Liver (tissue), 9 donors: ENCODE data around the gene NLRP13. TPM values are rescaled to one million over a fixed set of nuclear protein-coding genes. Genes with fewer than 3 reads are reported as not detected.

Source experiments
- DNase-seq: peaks from one replicate; pipeline ENCODE4 v3.0.0-alpha.2; 2017; ENCODE audit warnings: low spot score
- H3K27ac ChIP-seq, 2 donors: one replicate each; pipeline ENCODE4 v1.7.0; 2013; ENCODE audit warnings: inconsistent platforms in 2 of 2, low read length in 2 of 2, control low read depth in 1 of 2, low read depth in 1 of 2, mild to moderate bottlenecking in 1 of 2
- H3K27me3 ChIP-seq, 4 donors: one replicate each; pipeline versions ENCODE4 v1.6.1 to v1.7.0; 2013; ENCODE audit warnings: low read length in 3 of 4, inconsistent platforms in 1 of 4, mild to moderate bottlenecking in 1 of 4, moderate library complexity in 1 of 4; ENCODE audit not compliant: control insufficient read depth in 4 of 4, insufficient read depth in 4 of 4
- H3K36me3 ChIP-seq, 4 donors: one replicate each; pipeline versions ENCODE4 v1.6.1 to v1.7.0; 2013; ENCODE audit warnings: low read length in 3 of 4, mild to moderate bottlenecking in 3 of 4, low read depth in 1 of 4, moderate library complexity in 1 of 4; ENCODE audit not compliant: control insufficient read depth in 4 of 4, insufficient read depth in 3 of 4
- H3K4me1 ChIP-seq, 4 donors: one replicate each; pipeline versions ENCODE4 v1.6.1 to v1.7.0; 2013; ENCODE audit warnings: low read length in 3 of 4, mild to moderate bottlenecking in 3 of 4, moderate library complexity in 1 of 4; ENCODE audit not compliant: control insufficient read depth in 4 of 4, insufficient read depth in 4 of 4
- H3K4me3 ChIP-seq, 3 donors: one replicate each; pipeline versions ENCODE4 v1.6.1 to v1.7.0; 2013; ENCODE audit warnings: low read length in 3 of 3, control low read depth in 1 of 3, low read depth in 1 of 3, mild to moderate bottlenecking in 1 of 3
- H3K9ac ChIP-seq, 2 donors: one replicate each; pipeline ENCODE4 v1.7.0; 2013; ENCODE audit warnings: low read length in 2 of 2, mild to moderate bottlenecking in 2 of 2, moderate library complexity in 2 of 2, control low read depth in 1 of 2, low read depth in 1 of 2
- H3K9me3 ChIP-seq, 4 donors: one replicate each; pipeline versions ENCODE4 v1.6.1 to v1.7.0; 2013; ENCODE audit warnings: low read length in 3 of 4; ENCODE audit not compliant: control insufficient read depth in 4 of 4
- ATF3 ChIP-seq: IDR thresholded peaks from 2 replicates; pipeline ENCODE4 v1.6.1; 2016; ENCODE audit warnings: antibody characterized with exemption
- EGR1 ChIP-seq, 2 donors: IDR thresholded peaks; 2 replicates each; pipeline ENCODE4 v1.6.1; 2016 to 2018; ENCODE audit warnings: antibody characterized with exemption in 2 of 2, low read depth in 2 of 2
- FOXA1 ChIP-seq: IDR thresholded peaks from 2 replicates; pipeline ENCODE4 v1.6.1; 2016; ENCODE audit warnings: antibody characterized with exemption
- FOXA2 ChIP-seq: IDR thresholded peaks from 2 replicates; pipeline ENCODE4 v1.6.1; 2016; ENCODE audit warnings: antibody characterized with exemption
- HNF4A ChIP-seq, 2 donors: conservative IDR thresholded peaks; 2 replicates each; pipeline ENCODE4 v1.6.1; 2016; ENCODE audit warnings: antibody characterized with exemption in 2 of 2, mild to moderate bottlenecking in 2 of 2
- HNF4G ChIP-seq: IDR thresholded peaks from 2 replicates; pipeline ENCODE4 v1.6.1; 2016; ENCODE audit warnings: antibody characterized with exemption
- JUND ChIP-seq, 2 donors: IDR thresholded peaks; 2 replicates each; pipeline ENCODE4 v1.6.1; 2016; ENCODE audit warnings: antibody characterized with exemption in 2 of 2
- MAX ChIP-seq: IDR thresholded peaks from 2 replicates; pipeline ENCODE4 v1.6.1; 2016; ENCODE audit warnings: antibody characterized with exemption
- NR2F2 ChIP-seq: IDR thresholded peaks from 2 replicates; pipeline ENCODE4 v1.6.1; 2016; ENCODE audit warnings: antibody characterized with exemption
- RAD21 ChIP-seq, 2 donors: IDR thresholded peaks; 2 replicates each; pipeline ENCODE4 v1.6.1; 2016; ENCODE audit warnings: antibody characterized with exemption in 2 of 2, mild to moderate bottlenecking in 2 of 2
- REST ChIP-seq: IDR thresholded peaks from 2 replicates; pipeline ENCODE4 v1.6.1; 2016; ENCODE audit warnings: antibody characterized with exemption, mild to moderate bottlenecking
- RXRA ChIP-seq, 2 donors: IDR thresholded peaks; 2 replicates each; pipeline ENCODE4 v1.6.1; 2017 to 2018; ENCODE audit warnings: antibody characterized with exemption in 2 of 2, mild to moderate bottlenecking in 1 of 2
- SP1 ChIP-seq: IDR thresholded peaks from 2 replicates; pipeline ENCODE4 v1.6.1; 2018; ENCODE audit warnings: antibody characterized with exemption, mild to moderate bottlenecking
- YY1 ChIP-seq: IDR thresholded peaks from 2 replicates; pipeline ENCODE4 v1.6.1; 2016; ENCODE audit warnings: antibody characterized with exemption, mild to moderate bottlenecking
- ZBTB33 ChIP-seq: IDR thresholded peaks from 2 replicates; pipeline ENCODE4 v1.6.1; 2016; ENCODE audit warnings: antibody characterized with exemption
- WGBS: extraction: QIAGEN DNeasy Blood & Tissue Kit; methylation state at CpG from one replicate; pipeline ENCODE4 v1.1.7; 2013; 5-methylcytosine and 5-hydroxymethylcytosine counted together
- polyA plus RNA-seq, 2 donors: library from polyadenylated mRNA; stranded (reverse) in 1 of 2; unstranded in 1 of 2; fragments of 200-250 nt in 1 of 2; fragments of >200 nt in 1 of 2; fragmentation: Nextera tagmentation in 1 of 2; extraction: Ambion mirVana in 1 of 2; gene quantifications; one replicate each; pipeline versions ENCODE4 v1.2.1 to v1.2.3, GENCODE V29; 2013 to 2015
- total RNA-seq, 2 donors: library from RNA; depleted of rRNA; stranded (reverse); fragments of >200 nt; gene quantifications; one replicate each; pipeline ENCODE4 v1.2.3, GENCODE V29; 2014
- donor health status: healthy.
- donor health status: healthy.
- donor health status: healthy.
- donor health status: healthy.
- donor health status: healthy.

The NLRP13 gene
- total and polyA plus RNA-seq, 4 donors, result not detected

GRCh38 chr19:55962186-55962585 is 30.1 kb upstream of the NLRP13 start:
- DNase-seq, result no peak
- H3K4me3 ChIP-seq, result no peak overlapping the region
- H3K9ac ChIP-seq, result no peak overlapping the region
- no peak overlapping the region for H3K27ac ChIP-seq
- H3K27me3 ChIP-seq, result no peaks in the 10 kb centered on the region
- H3K36me3 ChIP-seq, result no peaks in the 10 kb centered on the region
- peaks cover 0 to 4% (median 0%) of the 10 kb centered on the region in 4 donors for H3K9me3 ChIP-seq
- no peaks in the 10 kb centered on the region for H3K4me1 ChIP-seq
- TF ChIP-seq EGR1 (IDR thresholded peaks at IDR 0.05; ENCODE audit: low read depth in 2 of 2) (no peak), REST (no peak), RAD21 (IDR thresholded peaks at IDR 0.05) (no peak)
- 91% methylated on average over 10 of the region's 10 CpGs for WGBS

GRCh38 chr19:55959996-55960675 is 28.0 kb upstream of the NLRP13 start:
- H3K27me3 ChIP-seq, result no peaks in the 10 kb centered on the region
- no peaks in the 10 kb centered on the region for H3K36me3 ChIP-seq
- H3K27ac ChIP-seq, result no peak overlapping the region
- WGBS, result 75% methylated on average over 6 of the region's 6 CpGs
- peaks cover 0 to 4% (median 0%) of the 10 kb centered on the region in 4 donors for H3K9me3 ChIP-seq
- H3K4me3 ChIP-seq, result no peak overlapping the region
- no peak for DNase-seq
- no peak overlapping the region for H3K9ac ChIP-seq
- TF ChIP-seq HNF4G (no peak), RXRA (IDR thresholded peaks at IDR 0.05) (no peak), HNF4A (conservative IDR thresholded peaks at IDR 0.05) (no peak), FOXA2 (no peak), ZBTB33 (no peak), NR2F2 (no peak), MAX (no peak), JUND (IDR thresholded peaks at IDR 0.05) (no peak), SP1 (no peak), FOXA1 (no peak), ATF3 (no peak), YY1 (no peak), RAD21 (IDR thresholded peaks at IDR 0.05) (no peak)
- no peaks in the 10 kb centered on the region for H3K4me1 ChIP-seq
